GM21367 (cell line): ENCODE measurements around the gene SND1.
A peak's percentile ranks its signal among the peaks of the same experiment; 100 is the strongest.

ENCODE experiments used
- ATAC-seq: cut with Tn5 transposase; IDR thresholded peaks from one replicate; pipeline ENCODE4 v1.9.1; 2021; ENCODE audit not compliant: unreplicated experiment

Gene SND1

GRCh38 chr7:128030263-128030653, 378.3 kb downstream of the SND1 start:
- ATAC-seq, result no peak

GRCh38 chr7:128030654-128031611, 378.9 kb downstream of the SND1 start, which contains the start of gene LRRC4:
TSS of gene LRRC4 (minus strand) at chr7:128031437. CDS start at chr7:128030640, 797 bp downstream.
- peak; percentile 44 for ATAC-seq

DNA sequence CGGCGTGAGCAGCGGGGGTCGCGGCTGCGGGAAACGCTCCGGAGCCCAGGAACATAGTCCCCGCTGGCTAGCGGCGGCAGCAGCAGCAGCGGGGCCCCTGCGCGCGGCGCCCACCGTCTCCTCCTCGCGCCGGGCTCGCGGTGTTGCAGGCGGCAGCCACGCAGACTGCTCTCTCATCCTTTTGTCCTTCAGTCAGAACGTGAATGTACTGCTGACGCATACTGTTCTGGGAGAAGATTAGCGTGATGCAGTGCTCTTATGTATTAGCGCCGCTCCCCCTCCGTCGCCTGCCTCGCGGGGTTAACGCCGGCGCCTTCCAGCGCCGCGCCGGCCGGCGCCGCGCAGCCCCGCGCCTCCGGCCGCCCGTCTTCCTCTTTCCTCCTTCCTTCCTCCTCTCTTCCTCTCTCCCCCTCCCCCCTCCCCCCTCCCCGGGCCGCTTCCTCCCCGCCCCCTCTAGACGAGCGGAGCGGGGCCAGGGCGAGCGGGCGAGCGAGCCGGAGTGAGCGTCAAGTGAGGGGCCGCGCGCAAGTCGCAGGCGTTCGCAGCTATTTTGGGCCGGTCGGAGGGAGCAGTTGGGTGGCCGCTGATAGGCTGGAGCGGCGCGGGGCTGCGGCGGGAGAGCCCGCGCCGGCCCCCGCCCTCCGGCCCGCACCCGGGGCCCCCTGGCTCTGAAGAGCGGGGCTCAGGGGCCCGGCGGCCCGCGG, 380.1 kb downstream of the SND1 start:
- ATAC-seq, result peak; percentile 48

- ATAC-seq, result no peak
Measured at GRCh38 chr7:128032605-128033235, 380.7 kb downstream of the SND1 start.

GRCh38 chr7:128033246-128033645, 381.3 kb downstream of the SND1 start:
- ATAC-seq, result no peak

- no peak for ATAC-seq
Measured at GRCh38 chr7:128034825-128035224, 382.8 kb downstream of the SND1 start.

- no peak for ATAC-seq
Measured at GRCh38 chr7:128035712-128036111, 383.7 kb downstream of the SND1 start.

GRCh38 chr7:128036226-128036940, 384.4 kb downstream of the SND1 start:
- ATAC-seq, result peak; percentile 34

GRCh38 chr7:128037081-128037480, 385.1 kb downstream of the SND1 start:
- peak; percentile 6 for ATAC-seq

DNA sequence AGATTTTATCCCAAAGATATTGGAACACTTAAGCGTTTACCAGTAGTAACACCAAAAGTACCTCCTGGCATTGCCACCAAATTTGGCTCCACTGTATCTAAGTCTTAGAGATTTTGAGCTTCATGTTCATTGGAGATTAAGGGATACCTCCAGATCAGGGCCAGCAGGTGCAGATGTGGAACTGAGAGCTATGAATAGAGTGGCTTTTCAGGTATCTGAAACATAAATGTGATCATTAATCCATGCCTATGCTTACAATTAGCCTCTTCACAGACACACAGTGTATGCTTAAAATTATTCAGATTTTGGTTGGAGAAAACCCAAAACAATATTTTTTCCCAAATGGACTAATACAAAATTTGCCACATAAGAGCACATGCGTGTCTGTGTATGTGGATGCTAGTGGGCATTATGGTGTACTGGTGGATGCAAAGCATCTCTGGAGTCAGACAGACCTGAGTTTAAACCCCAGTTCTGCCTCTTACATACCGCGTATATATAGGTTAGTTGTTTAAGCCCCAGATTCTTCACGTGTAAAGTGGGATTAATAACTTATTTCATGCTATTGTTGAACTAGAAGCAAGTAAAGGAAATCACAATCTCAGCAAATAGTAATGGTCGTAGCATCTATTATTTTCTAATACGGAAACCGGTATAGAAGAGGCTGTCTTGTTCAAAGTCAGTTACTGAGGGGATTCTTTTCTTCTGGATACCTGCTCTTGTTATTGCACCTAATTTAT, 386.1 kb downstream of the SND1 start:
- ATAC-seq, result no peak

- ATAC-seq, result no peak
Measured at GRCh38 chr7:128039544-128039953, 387.6 kb downstream of the SND1 start.

GRCh38 chr7:128040205-128040604, 388.2 kb downstream of the SND1 start:
- no peak for ATAC-seq

DNA sequence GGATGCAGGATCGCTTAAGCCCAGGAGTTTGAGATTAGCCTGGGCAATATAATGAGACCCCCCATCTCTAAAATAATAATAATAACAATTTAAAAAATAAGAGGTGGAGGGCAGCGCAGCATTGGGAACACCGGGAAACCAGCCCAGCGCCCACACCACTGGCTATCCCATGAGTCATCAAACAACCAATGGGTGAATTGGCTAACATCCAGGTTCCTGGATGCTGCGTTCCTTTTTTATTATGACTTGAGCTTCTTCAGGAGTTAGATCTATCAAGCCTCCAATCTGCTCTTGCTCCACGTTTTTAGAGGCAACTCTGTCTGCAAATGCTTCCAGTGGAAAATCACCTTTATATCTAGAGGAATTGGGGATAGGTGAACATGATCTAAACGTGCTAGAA, 389.2 kb downstream of the SND1 start:
- no peak for ATAC-seq

DNA sequence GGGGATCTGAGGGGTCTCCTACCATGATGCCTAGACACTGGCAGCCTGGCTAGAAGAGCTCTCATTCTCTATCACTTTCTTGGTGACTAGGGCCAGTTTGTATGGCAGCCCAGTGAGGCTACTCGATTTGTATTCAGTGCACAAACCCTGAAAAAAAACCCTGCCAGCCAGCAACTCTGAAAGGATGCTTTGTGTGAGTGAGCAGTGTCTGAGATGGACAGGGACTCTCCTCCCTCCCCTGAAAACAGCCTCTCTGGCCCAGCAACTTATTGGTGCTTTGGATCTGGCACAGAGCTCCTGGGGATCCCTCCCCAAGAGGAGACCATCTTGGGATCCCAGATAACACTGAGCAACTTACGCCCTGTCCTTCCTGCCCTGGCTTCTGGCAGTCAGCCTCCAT, 390.0 kb downstream of the SND1 start:
- ATAC-seq, result no peak

DNA sequence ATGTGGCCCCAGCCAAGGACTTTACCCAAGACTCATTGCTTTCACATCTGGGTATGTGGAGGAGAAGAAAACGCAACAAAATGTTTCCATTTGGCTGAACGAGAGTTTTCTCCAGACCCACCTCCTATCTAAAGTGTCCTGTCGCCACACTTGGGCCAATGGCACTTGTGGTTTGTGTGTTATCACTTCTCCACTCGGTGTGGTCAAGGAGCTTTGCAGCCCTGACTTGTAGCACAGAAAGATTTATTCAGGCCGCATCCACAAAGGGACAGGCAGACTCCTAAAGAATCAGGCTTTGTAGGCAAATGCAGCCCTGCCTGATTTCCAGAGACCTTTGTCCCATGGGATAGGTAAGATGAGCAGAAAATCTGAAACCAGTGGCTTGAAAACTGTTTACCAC, 392.1 kb downstream of the SND1 start:
- ATAC-seq, result no peak

- ATAC-seq, result no peak
Measured at GRCh38 chr7:128045158-128045557, 393.2 kb downstream of the SND1 start.

- no peak for ATAC-seq
Measured at GRCh38 chr7:128045766-128046165, 393.8 kb downstream of the SND1 start.

- ATAC-seq, result no peak
Measured at GRCh38 chr7:128052404-128052803, 400.4 kb downstream of the SND1 start.

DNA sequence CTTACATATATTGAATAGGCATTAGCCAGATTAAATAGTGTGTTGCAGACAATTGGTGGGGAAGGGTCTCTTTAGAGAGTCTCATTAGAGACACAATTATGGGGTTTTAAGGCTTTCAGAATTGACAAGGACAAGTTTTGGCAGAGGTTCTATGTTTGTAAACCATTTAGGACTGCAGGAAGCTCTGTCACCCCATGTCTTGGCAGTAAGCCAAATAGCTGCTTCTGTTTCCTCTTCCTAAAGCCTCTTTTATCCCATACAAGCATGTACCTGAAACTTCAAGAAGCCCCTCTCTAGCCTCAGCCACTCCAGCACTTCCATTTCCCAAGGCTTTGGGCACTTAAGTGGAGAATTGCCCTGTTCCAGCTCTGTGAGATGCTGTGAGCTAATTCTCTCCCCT, 401.0 kb downstream of the SND1 start:
- ATAC-seq, result no peak

GRCh38 chr7:128053991-128054390, 402.0 kb downstream of the SND1 start:
- ATAC-seq, result no peak
